Adrenal gland (tissue), 5 donors: ENCODE measurements around the gene CNKSR3.

Experiments
- CTCF ChIP-seq, 6 experiments: fragments of 450-650 bp in 4 of 6; fragments of 200-600 bp in 2 of 6; sonication (generic) in 1 of 6; IDR thresholded peaks; 1 replicate in 5 of 6; 2 replicates in 1 of 6; pipeline versions ENCODE4 v1.5.1 to v1.8.0; 2016 to 2021; ENCODE audit warnings: antibody characterized with exemption in 6 of 6, mild to moderate bottlenecking in 2 of 6, moderate library complexity in 1 of 6
- POLR2A ChIP-seq, 2 donors: fragments of 450-650 bp; IDR thresholded peaks; one replicate each; pipeline ENCODE4 v1.6.1; 2017; ENCODE audit warnings: antibody characterized with exemption in 2 of 2, mild to moderate bottlenecking in 2 of 2, moderate library complexity in 1 of 2
- donor health status: DM: no; HTN: no; CAD: no.

- TF ChIP-seq POLR2A (IDR thresholded peaks at IDR 0.05): no peak
- TF ChIP-seq CTCF (IDR thresholded peaks at IDR 0.05): no peak
These were observed 57.2 kb downstream of the CNKSR3 start for GRCh38 chr6:154453329-154453728.
